Stimulated activated CD4-positive, alpha-beta T cell treated with anti-CD3 and anti-CD28 coated beads, TNF-alpha, amount 100 ng/mL, for 24 hours (primary cell): ENCODE data around the gene SMIM38.

Experiments
- DNase-seq, 3 experiments: peaks; one replicate each; pipeline ENCODE4 v3.0.0-alpha.2; 2020; ENCODE audit warnings: low read depth in 3 of 3

SMIM38 gene

DNA sequence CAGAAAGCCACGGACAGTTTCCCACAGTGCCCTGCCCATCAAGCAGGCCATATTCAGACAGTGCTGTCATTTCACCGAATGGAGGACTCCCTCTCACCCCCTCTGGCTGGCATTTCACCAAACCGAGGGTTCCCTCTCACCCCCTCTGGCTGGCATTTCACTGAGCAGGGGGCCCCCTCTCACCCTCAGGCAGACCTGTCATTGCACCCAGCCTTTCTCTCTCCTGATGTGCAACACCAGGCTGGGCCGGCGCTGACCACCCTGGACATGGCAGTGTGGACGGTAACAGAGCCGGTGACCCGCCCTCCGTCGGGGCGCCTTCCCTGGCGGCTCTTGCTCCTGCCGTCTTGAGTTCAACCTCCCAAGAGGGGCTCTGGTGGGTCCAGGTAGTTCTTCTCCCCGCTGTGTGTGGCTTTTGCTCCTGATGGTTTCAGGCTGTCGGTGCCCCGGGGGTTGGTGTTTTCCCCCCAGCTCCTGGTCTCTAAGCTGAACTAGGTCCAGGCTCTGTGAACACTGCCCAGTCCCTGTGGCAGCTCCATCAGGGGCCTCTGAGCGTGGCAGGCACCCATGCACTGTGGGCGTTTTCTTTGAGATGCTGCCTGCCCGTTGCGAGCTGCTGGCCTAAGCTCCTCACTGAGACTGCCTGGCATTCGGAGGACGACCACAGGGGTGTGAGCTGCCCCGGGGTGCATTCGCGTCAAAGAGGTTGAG is 46.9 kb downstream of the SMIM38 start:
- DNase-seq = no peak

- no peak for DNase-seq
These were observed 47.6 kb downstream of the SMIM38 start for GRCh38 chr11:69203381-69203780.

DNA sequence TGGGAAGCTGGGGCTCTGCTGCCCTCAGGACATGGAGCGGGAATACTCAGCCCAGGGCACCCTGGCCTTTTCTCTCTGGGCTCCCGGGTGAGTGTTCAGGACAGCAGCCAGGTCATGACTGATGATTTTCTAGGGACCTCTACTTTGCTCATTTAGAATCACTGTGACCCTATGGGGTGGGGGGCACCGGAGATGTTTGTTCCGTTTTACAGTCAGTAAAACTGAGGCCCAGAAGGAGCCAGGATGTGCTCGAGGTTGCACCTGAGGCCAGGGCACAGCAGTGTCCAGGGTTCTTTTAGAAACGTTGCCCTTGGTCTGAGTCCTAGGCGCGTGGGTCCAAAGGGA is 48.1 kb downstream of the SMIM38 start:
- DNase-seq = no peak

DNA sequence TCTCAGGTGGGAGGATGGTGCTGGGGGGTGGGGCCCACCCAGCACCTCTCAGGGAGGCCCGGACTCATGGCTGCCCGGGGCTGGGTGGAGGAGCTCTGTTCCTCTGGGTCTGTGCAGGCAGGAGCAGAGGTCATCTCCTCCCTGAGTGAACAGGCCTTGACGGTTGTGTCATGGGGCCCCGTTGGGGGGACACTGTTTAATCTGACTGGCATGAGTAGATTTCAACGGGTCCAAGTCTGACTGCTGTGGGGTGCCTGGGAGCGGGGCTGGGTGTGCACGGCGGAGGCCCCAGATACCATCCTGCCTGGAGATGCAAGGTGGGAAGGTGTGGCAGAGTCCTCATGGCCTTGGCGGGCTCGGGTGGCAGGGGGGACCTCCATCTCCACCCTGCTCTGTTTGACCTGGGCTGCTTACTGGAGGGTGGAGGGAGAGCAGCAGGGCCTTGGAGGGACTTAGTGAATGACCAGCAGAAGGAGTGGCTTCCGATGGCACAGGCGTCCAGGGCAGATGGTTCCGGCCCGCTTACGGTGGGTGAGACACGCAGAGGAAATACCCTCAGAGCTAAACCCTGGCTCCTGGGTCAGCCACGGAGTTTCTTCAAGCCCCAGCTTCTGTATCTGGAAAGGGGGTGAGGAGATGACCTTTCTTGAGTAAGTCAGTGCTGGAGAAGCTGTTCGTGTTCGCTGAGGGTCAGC is 48.7 kb downstream of the SMIM38 start:
- no peak for DNase-seq

DNA sequence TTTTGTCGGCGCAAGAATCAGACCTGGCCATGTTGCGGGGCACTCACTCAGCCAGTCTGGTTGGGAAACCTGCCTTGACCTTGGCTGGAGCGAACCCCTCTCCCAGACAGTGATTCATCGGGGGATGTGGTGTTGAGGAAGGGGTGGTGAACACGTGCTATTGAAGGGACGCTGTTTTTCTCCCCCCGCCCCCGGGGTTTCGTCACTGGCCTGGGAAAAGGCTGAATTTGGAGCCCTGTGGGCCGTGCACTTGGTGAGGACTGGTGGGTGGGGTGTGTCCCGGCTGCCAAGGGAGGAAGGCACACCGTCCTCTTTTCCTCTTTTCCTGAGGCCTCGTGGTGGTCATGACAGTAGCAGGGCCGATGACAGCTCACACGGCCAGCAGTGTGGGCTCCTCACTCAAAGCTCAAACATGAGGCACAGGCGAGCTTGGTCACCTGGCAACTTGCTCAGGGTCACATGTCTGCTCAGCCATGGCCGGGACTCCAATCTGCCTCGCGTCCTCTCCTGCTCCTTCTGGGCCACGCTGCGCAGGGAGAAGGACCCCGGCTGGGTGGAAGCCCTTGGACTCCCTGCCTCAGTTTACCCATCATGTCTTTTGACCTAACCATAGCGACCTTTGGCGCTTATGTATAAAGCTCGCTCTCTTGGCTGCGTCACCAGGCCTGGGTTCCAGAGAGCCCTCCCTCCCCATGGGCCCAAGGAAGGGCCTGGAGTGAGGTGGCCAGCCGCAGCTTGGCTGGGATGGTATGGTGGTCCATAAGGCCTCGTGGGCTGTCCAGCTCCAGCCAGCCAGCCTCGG is 49.4 kb downstream of the SMIM38 start:
- no peak for DNase-seq
